SK-N-SH (cell line): ENCODE results near the gene TKTL1.

ENCODE experiments used
- CHD2 ChIP-seq: fragments of 150-350 bp; IDR thresholded peaks from 2 replicates; pipeline ENCODE4 v1.6.1; 2018; ENCODE audit warnings: low read length; ENCODE audit not compliant: partially characterized antibody
- CTCF ChIP-seq: fragments of 200-600 bp; sonication (generic); IDR thresholded peaks from 2 replicates; pipeline ENCODE4 v1.6.1; 2017; ENCODE audit warnings: antibody characterized with exemption, mild to moderate bottlenecking, moderate library complexity
- EZH2phosphoT487 ChIP-seq: fragments of 200-600 bp; sonication (generic); IDR thresholded peaks from 2 replicates; pipeline ENCODE4 v1.6.1; 2017; ENCODE audit warnings: low read depth, mixed run types, mild to moderate bottlenecking, antibody characterized with exemption, moderate library complexity, borderline replicate concordance
- FOXM1 ChIP-seq: IDR thresholded peaks from 2 replicates; pipeline ENCODE4 v1.4.0; 2012; ENCODE audit warnings: low read depth, mild to moderate bottlenecking
- GATA2 ChIP-seq: sonication (generic); formaldehyde crosslinking; IDR thresholded peaks from 2 replicates; pipeline ENCODE4 v1.5.0; 2020; ENCODE audit warnings: mild to moderate bottlenecking, missing genetic modification reagents
- MAX ChIP-seq: IDR thresholded peaks from 2 replicates; pipeline ENCODE4 v1.4.0; 2012; ENCODE audit warnings: low read depth
- MEF2A ChIP-seq: IDR thresholded peaks from 2 replicates; pipeline ENCODE4 v1.4.0; 2012; ENCODE audit warnings: low read depth, borderline replicate concordance
- REST ChIP-seq: IDR thresholded peaks from 2 replicates; pipeline ENCODE4 v1.6.1; 2012; ENCODE audit warnings: mild to moderate bottlenecking, low read depth, low read length, moderate library complexity
- TAF1 ChIP-seq: IDR thresholded peaks from 2 replicates; pipeline ENCODE4 v1.6.1; 2012; ENCODE audit warnings: low read depth, mild to moderate bottlenecking, low read length, moderate library complexity, borderline replicate concordance
- TCF12 ChIP-seq: IDR thresholded peaks from 2 replicates; pipeline ENCODE4 v1.4.0; 2012
- USF2 ChIP-seq: fragments of 150-350 bp; IDR thresholded peaks from 2 replicates; pipeline ENCODE4 v1.6.1; 2017; ENCODE audit warnings: antibody characterized with exemption, low read length, low read depth, borderline replicate concordance

- TF ChIP-seq CTCF: peak; percentile 37
- TF ChIP-seq CHD2: no peak
- no peak for TF ChIP-seq TCF12
- TF ChIP-seq REST: no peak
- TF ChIP-seq TAF1: no peak
- TF ChIP-seq MAX: no peak
- TF ChIP-seq USF2: no peak
- no peak for TF ChIP-seq FOXM1
- no peak for TF ChIP-seq MEF2A
- no peak for TF ChIP-seq GATA2 (CRISPR knock-in tag)
- TF ChIP-seq EZH2phosphoT487: no peak
Measured at GRCh38 chrX:154373340-154374306, 78.0 kb downstream of the TKTL1 start.
